CD14-positive monocyte (primary cell): ENCODE results near the gene FXYD3. TPM values are rescaled to one million over a fixed set of nuclear protein-coding genes. Genes with fewer than 3 reads are reported as not detected.
A peak's percentile ranks its signal among the peaks of the same experiment; 100 is the strongest.

ENCODE experiments used
- DNase-seq, 3 donors: peaks; one replicate each; pipeline ENCODE4 v3.0.0-alpha.2; 2011 to 2022
- H2AFZ ChIP-seq: 2 replicates; pipeline ENCODE4 v1.6.0; 2012; ENCODE audit warnings: mild to moderate bottlenecking, low read depth, low read length, inconsistent platforms; ENCODE audit not compliant: insufficient read depth, poor library complexity, severe bottlenecking
- H3K27ac ChIP-seq, 2 donors: 1 replicate in 1 of 2; 2 replicates in 1 of 2; pipeline ENCODE4 v1.5.1; 2012 to 2013; ENCODE audit warnings: low read length in 2 of 2, control low read depth in 1 of 2, inconsistent platforms in 1 of 2, low read depth in 1 of 2, mild to moderate bottlenecking in 1 of 2
- H3K27me3 ChIP-seq, 2 donors: one replicate each; pipeline versions ENCODE4 v1.6.0 to v1.6.1; 2011 to 2013; ENCODE audit warnings: low read length in 2 of 2; ENCODE audit not compliant: control insufficient read depth in 2 of 2, insufficient read depth in 2 of 2
- H3K36me3 ChIP-seq, 2 donors: replicated peaks in 1 of 2; 1 replicate in 1 of 2; 2 replicates in 1 of 2; pipeline versions ENCODE4 v1.5.1 to v1.6.1; 2012 to 2013; ENCODE audit warnings: low read length in 2 of 2, control low read depth in 1 of 2, inconsistent platforms in 1 of 2, mild to moderate bottlenecking in 1 of 2; ENCODE audit not compliant: insufficient read depth in 2 of 2, control insufficient read depth in 1 of 2
- H3K4me1 ChIP-seq, 2 donors: 1 replicate in 1 of 2; 2 replicates in 1 of 2; pipeline versions ENCODE4 v1.5.1 to v1.6.1; 2012 to 2013; ENCODE audit warnings: low read length in 2 of 2, control low read depth in 1 of 2, inconsistent platforms in 1 of 2, mild to moderate bottlenecking in 1 of 2, moderate library complexity in 1 of 2; ENCODE audit not compliant: insufficient read depth in 2 of 2, control insufficient read depth in 1 of 2
- H3K4me2 ChIP-seq: replicated peaks from 2 replicates; pipeline ENCODE3; 2012; ENCODE audit warnings: low read length, moderate library complexity, mild to moderate bottlenecking; ENCODE audit not compliant: poor library complexity, severe bottlenecking; ENCODE audit errors: extremely low read depth
- H3K4me3 ChIP-seq, 3 experiments: fragments of 200-600 bp in 1 of 3; sonication (generic) in 1 of 3; replicated peaks in 1 of 3; 1 replicate in 2 of 3; 2 replicates in 1 of 3; pipeline ENCODE4 v1.5.1; 2011 to 2013; ENCODE audit warnings: low read length in 3 of 3, mild to moderate bottlenecking in 3 of 3, control low read depth in 2 of 3, low read depth in 2 of 3, inconsistent platforms in 1 of 3, moderate library complexity in 1 of 3
- H3K79me2 ChIP-seq: 2 replicates; pipeline ENCODE4 v1.6.0; 2012; ENCODE audit warnings: mild to moderate bottlenecking, control low read depth, inconsistent platforms, low read length, moderate library complexity; ENCODE audit not compliant: insufficient read depth
- H3K9ac ChIP-seq: 2 replicates; pipeline ENCODE4 v1.6.0; 2017; ENCODE audit warnings: low read length, mild to moderate bottlenecking; ENCODE audit not compliant: insufficient read depth, poor library complexity, severe bottlenecking
- H3K9me3 ChIP-seq, 2 donors: replicated peaks in 1 of 2; 1 replicate in 1 of 2; 2 replicates in 1 of 2; pipeline versions ENCODE4 v1.5.1 to v1.6.1; 2012 to 2013; ENCODE audit warnings: low read length in 2 of 2, control low read depth in 1 of 2; ENCODE audit not compliant: control insufficient read depth in 1 of 2, insufficient read depth in 1 of 2
- H4K20me1 ChIP-seq: 2 replicates; pipeline ENCODE4 v1.6.0; 2012; ENCODE audit warnings: mild to moderate bottlenecking, low read length, control low read depth, moderate library complexity; ENCODE audit not compliant: insufficient read depth
- H3K27ac Mint-ChIP-seq, 7 donors: one replicate each; pipeline ENCODE4 v1.8.0; 2020; ENCODE audit warnings: mild to moderate bottlenecking in 7 of 7, mixed read lengths in 7 of 7, moderate library complexity in 6 of 7, inconsistent platforms in 2 of 7
- H3K27me3 Mint-ChIP-seq, 3 donors: one replicate each; pipeline ENCODE4 v1.8.0; 2021 to 2022; ENCODE audit warnings: low read depth in 3 of 3, mild to moderate bottlenecking in 3 of 3, mixed read lengths in 3 of 3, moderate library complexity in 3 of 3, inconsistent platforms in 1 of 3
- H3K36me3 Mint-ChIP-seq, 2 donors: one replicate each; pipeline ENCODE4 v1.8.0; 2020; ENCODE audit warnings: mixed read lengths in 2 of 2, inconsistent platforms in 1 of 2, mild to moderate bottlenecking in 1 of 2
- H3K4me1 Mint-ChIP-seq: one replicate; pipeline ENCODE4 v1.8.0; 2020; ENCODE audit warnings: mild to moderate bottlenecking, mixed read lengths
- H3K4me3 Mint-ChIP-seq, 2 donors: one replicate each; pipeline ENCODE4 v1.8.0; 2020; ENCODE audit warnings: mild to moderate bottlenecking in 2 of 2, mixed read lengths in 2 of 2, moderate library complexity in 1 of 2
- H3K9me3 Mint-ChIP-seq, 7 donors: one replicate each; pipeline ENCODE4 v1.8.0; 2020 to 2022; ENCODE audit warnings: mixed read lengths in 7 of 7, mild to moderate bottlenecking in 6 of 7, moderate library complexity in 6 of 7, inconsistent platforms in 2 of 7
- WGBS: methylation state at CpG from one replicate; pipeline ENCODE4 v1.1.5; 2013; ENCODE audit warnings: missing lambda C conversion rate; ENCODE audit not compliant: insufficient coverage; 5-methylcytosine and 5-hydroxymethylcytosine counted together
- intact Hi-C, 2 donors: fragments of 100-400 bp; cut with micrococcal nuclease; formaldehyde crosslinking; loops; one replicate each; pipeline versions ENCODE4 v1.15.0 to v1.15.1; 2023
- polyA plus RNA-seq, 3 donors: library from polyadenylated mRNA; depleted of rRNA in 1 of 3; unstranded in 2 of 3; stranded (reverse) in 1 of 3; fragments of 300-500 nt in 2 of 3; fragments of >200 nt in 1 of 3; fragmentation: Illumina TruSeq in 2 of 3; gene quantifications; 1 replicate in 2 of 3; 2 replicates in 1 of 3; pipeline ENCODE4 v1.2.3, GENCODE V29; 2012 to 2021
- TF ChIP-seq, protein P1 (sequence below): fragments of 200-600 bp; IDR thresholded peaks from one replicate; pipeline ENCODE4 v1.8.0; 2022; ENCODE audit warnings: antibody characterized with exemption, mild to moderate bottlenecking

The FXYD3 gene
- polyA plus RNA-seq, 3 donors, result not detected

DNA sequence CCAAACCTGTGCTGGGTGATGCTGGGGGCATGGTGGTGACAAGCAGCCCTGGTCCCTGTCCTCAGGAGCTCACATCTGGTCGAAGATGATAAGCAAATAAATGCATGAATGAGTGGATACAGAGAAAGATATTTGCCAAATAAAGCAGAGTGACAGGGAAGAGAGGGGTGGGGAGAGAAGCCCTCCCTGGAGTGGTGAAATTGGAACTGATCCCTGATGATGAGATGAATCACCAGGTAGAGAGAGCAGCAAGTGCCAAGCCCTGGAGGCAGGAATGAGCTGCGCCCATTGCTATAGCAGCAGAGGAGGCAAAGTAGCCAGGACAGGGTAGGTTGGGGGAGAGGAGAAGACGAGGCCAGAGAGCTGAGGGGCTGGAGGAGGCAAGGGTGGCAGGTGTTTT is 52.6 kb downstream of the FXYD3 start:
- H3K27ac Mint-ChIP-seq, result peak overlapping the region in 5 of 7 donors; percentile 11 to 93 (median 63)
- Histone ChIP-seq H3K79me2 (peaks cover 27% of the 10 kb centered on the region), H2AFZ (no peak overlapping the region), H3K4me2 (no peak overlapping the region), H3K4me3 (no peak overlapping the region), H4K20me1 (peaks cover 26% of the 10 kb centered on the region), H3K9me3 (peaks cover 16 to 25% of the 10 kb centered on the region in 2 donors), H3K36me3 (peaks cover 55 to 68% of the 10 kb centered on the region in 2 donors), H3K27ac (peak overlapping the region in 1 of 2 donors; percentile 24), H3K27me3 (no peaks in the 10 kb centered on the region), H3K9ac (no peak overlapping the region), H3K4me1 (peaks cover 35 to 52% of the 10 kb centered on the region in 2 donors)
- peaks cover 63% of the 10 kb centered on the region for H3K4me1 Mint-ChIP-seq
- no peak for DNase-seq
- TF ChIP-seq, protein P1, sequence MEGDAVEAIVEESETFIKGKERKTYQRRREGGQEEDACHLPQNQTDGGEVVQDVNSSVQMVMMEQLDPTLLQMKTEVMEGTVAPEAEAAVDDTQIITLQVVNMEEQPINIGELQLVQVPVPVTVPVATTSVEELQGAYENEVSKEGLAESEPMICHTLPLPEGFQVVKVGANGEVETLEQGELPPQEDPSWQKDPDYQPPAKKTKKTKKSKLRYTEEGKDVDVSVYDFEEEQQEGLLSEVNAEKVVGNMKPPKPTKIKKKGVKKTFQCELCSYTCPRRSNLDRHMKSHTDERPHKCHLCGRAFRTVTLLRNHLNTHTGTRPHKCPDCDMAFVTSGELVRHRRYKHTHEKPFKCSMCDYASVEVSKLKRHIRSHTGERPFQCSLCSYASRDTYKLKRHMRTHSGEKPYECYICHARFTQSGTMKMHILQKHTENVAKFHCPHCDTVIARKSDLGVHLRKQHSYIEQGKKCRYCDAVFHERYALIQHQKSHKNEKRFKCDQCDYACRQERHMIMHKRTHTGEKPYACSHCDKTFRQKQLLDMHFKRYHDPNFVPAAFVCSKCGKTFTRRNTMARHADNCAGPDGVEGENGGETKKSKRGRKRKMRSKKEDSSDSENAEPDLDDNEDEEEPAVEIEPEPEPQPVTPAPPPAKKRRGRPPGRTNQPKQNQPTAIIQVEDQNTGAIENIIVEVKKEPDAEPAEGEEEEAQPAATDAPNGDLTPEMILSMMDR, result no peak
- H3K4me3 Mint-ChIP-seq, result no peak overlapping the region
- H3K9me3 Mint-ChIP-seq, result peaks cover 13 to 25% (median 19%) of the 10 kb centered on the region in 7 donors
- intact Hi-C loops, result no loop called here
- whole genome bisulfite sequencing, result 63% methylated on average over 2 of the region's 3 CpGs
- H3K27me3 Mint-ChIP-seq, result no peaks in the 10 kb centered on the region
- H3K36me3 Mint-ChIP-seq, result peaks cover 64 to 79% of the 10 kb centered on the region in 2 donors

DNA sequence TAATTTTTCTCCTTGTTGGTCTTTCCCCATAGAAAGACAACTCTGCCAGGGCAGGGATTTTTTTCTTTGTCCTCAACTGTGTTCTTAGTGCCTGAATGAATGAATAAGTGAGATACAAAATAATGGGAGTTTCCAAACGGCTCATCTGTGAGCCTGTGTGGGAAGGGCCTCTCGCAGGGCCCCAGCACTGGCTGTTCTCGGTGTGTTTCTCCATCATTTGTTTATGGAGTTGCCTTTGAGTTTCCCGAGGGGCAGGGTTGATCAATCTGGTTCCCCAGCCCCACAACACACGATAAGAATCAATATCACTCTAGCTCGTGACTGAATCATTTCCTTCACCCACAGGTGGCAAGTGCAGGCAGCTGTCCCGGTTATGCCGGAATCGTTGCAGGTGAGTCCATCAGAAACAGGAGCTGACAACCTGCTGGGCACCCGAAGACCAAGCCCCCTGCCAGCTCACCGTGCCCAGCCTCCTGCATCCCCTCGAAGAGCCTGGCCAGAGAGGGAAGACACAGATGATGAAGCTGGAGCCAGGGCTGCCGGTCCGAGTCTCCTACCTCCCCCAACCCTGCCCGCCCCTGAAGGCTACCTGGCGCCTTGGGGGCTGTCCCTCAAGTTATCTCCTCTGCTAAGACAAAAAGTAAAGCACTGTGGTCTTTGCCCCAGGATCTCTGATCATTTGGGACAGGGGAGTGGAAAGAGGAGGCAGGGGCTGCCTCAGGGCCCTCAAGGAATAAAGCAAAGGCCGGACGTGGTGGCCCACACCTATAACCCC is 53.8 kb downstream of the FXYD3 start:
- H3K9ac ChIP-seq, result no peak overlapping the region
- H3K4me2 ChIP-seq, result no peak overlapping the region
- TF ChIP-seq, protein P1, result no peak
- peaks cover 8 to 14% of the 10 kb centered on the region in 2 donors for H3K9me3 ChIP-seq
- Mint-ChIP-seq H3K9me3 (peaks cover 11 to 15% (median 11%) of the 10 kb centered on the region in 7 donors), H3K27me3 (no peaks in the 10 kb centered on the region), H3K27ac (peak overlapping the region in 6 of 7 donors; percentile 23 to 86 (median 52)), H3K36me3 (peaks cover 52 to 67% of the 10 kb centered on the region in 2 donors), H3K4me1 (peaks cover 65% of the 10 kb centered on the region), H3K4me3 (no peak overlapping the region)
- WGBS, result 81% methylated on average over 10 of the region's 18 CpGs
- no peak for DNase-seq
- H3K79me2 ChIP-seq, result peaks cover 15% of the 10 kb centered on the region
- peak overlapping the region in 1 of 2 donors; percentile 57 for H3K27ac ChIP-seq
- H3K27me3 ChIP-seq, result no peaks in the 10 kb centered on the region
- no peak overlapping the region for H3K4me3 ChIP-seq
- H4K20me1 ChIP-seq, result peaks cover 16% of the 10 kb centered on the region
- H2AFZ ChIP-seq, result no peak overlapping the region
- intact Hi-C loops, result no loop called here
- peaks cover 43 to 56% of the 10 kb centered on the region in 2 donors for H3K36me3 ChIP-seq
- peaks cover 35 to 52% of the 10 kb centered on the region in 2 donors for H3K4me1 ChIP-seq
